SK-N-SH (cell line): ENCODE data around the gene ZDHHC7.

ENCODE experiments used
- ELF1 ChIP-seq: IDR thresholded peaks from 2 replicates; pipeline ENCODE4 v1.4.0; 2012
- EP300 ChIP-seq, 2 experiments: IDR thresholded peaks; 2 replicates each; pipeline versions ENCODE4 v1.4.0 to v1.6.1; 2012; ENCODE audit warnings: borderline replicate concordance in 1 of 2, low read depth in 1 of 2, low read length in 1 of 2
- EZH2phosphoT487 ChIP-seq: fragments of 200-600 bp; sonication (generic); IDR thresholded peaks from 2 replicates; pipeline ENCODE4 v1.6.1; 2017; ENCODE audit warnings: low read depth, mixed run types, mild to moderate bottlenecking, antibody characterized with exemption, moderate library complexity, borderline replicate concordance
- GABPA ChIP-seq: IDR thresholded peaks from 2 replicates; pipeline ENCODE4 v1.4.0; 2012; ENCODE audit warnings: low read depth, mild to moderate bottlenecking
- POLR2AphosphoS5 ChIP-seq: IDR thresholded peaks from 2 replicates; pipeline ENCODE4 v1.6.1; 2012; ENCODE audit warnings: low read depth, low read length
- RAD21 ChIP-seq: IDR thresholded peaks from 2 replicates; pipeline ENCODE4 v1.6.1; 2012; ENCODE audit warnings: mild to moderate bottlenecking, low read length
- YY1 ChIP-seq: IDR thresholded peaks from 2 replicates; pipeline ENCODE4 v1.4.0; 2012; ENCODE audit warnings: low read depth, mild to moderate bottlenecking
- TF ChIP-seq, protein P1 (sequence below): fragments of 200-600 bp; sonication (generic); IDR thresholded peaks from 2 replicates; pipeline ENCODE4 v1.6.1; 2017; ENCODE audit warnings: antibody characterized with exemption, mild to moderate bottlenecking, moderate library complexity
- TF ChIP-seq, protein P2 (sequence below): IDR thresholded peaks from 2 replicates; pipeline ENCODE4 v1.4.0; 2012; ENCODE audit warnings: low read depth, borderline replicate concordance

DNA sequence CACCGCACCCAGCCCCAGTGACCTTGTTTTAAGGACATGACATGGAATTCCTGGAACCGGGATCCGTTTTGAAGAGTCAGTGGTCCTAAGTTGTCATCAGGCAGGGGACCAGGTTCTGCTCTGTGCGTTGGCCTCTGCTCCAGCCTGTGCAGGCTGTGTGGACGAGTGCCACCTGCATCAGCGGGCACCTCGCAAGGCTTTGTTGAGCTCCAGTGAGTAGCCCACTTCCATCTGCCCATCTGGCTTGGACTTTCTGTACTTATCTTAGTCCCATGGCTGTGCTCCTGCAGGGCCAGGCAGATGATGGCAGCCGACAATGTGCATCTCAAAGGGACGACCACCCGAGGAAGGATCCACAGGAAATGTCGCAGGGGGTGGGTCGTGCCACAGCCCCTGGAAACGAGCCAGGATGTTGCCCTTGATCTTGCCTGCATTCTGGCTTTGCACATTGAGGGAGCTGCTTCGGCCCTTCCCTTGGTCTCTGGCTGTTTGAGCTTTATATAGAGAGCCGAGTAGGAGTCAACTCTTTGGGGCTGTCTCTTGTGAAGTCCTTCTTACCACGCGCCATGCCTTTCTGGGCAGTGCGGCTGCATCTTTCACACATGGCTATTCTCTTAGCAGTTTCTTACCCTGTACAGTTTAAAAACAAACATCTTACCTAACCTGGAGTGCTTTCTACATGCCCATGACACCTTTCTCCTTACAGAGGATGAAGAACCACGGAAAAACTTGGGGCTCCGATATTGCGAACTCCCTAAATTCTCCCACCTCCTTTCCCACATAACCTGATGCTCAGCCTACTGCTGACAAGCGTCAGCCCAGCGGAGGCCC is 34.5 kb upstream of the ZDHHC7 start:
- TF ChIP-seq, protein P1, sequence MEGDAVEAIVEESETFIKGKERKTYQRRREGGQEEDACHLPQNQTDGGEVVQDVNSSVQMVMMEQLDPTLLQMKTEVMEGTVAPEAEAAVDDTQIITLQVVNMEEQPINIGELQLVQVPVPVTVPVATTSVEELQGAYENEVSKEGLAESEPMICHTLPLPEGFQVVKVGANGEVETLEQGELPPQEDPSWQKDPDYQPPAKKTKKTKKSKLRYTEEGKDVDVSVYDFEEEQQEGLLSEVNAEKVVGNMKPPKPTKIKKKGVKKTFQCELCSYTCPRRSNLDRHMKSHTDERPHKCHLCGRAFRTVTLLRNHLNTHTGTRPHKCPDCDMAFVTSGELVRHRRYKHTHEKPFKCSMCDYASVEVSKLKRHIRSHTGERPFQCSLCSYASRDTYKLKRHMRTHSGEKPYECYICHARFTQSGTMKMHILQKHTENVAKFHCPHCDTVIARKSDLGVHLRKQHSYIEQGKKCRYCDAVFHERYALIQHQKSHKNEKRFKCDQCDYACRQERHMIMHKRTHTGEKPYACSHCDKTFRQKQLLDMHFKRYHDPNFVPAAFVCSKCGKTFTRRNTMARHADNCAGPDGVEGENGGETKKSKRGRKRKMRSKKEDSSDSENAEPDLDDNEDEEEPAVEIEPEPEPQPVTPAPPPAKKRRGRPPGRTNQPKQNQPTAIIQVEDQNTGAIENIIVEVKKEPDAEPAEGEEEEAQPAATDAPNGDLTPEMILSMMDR = no peak
- TF ChIP-seq POLR2AphosphoS5 = no peak
- TF ChIP-seq GABPA = no peak
- TF ChIP-seq EP300 (IDR thresholded peaks at IDR 0.05; ENCODE audit: borderline replicate concordance in 1 of 2, low read depth in 1 of 2, low read length in 1 of 2) = no peak
- no peak for TF ChIP-seq YY1
- TF ChIP-seq ELF1 = no peak
- no peak for TF ChIP-seq RAD21
- TF ChIP-seq, protein P2, sequence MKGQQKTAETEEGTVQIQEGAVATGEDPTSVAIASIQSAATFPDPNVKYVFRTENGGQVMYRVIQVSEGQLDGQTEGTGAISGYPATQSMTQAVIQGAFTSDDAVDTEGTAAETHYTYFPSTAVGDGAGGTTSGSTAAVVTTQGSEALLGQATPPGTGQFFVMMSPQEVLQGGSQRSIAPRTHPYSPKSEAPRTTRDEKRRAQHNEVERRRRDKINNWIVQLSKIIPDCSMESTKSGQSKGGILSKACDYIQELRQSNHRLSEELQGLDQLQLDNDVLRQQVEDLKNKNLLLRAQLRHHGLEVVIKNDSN = no peak
- TF ChIP-seq EZH2phosphoT487 = no peak
